H1 (cell line): ENCODE measurements around the gene RIMS1. TPM values are rescaled to one million over a fixed set of nuclear protein-coding genes. Genes with fewer than 3 reads are reported as not detected.

Source experiments
- CTCF ChIA-PET: fragments of 300-600 bp; sonication (Branson Sonifier 250); formaldehyde crosslinking; loops from one replicate; lab custom pipeline; 2021; ENCODE audit not compliant: partially characterized antibody; lab: Charles Lee
- POLR2A ChIA-PET: fragments of 300-600 bp; sonication (Branson Sonifier 250); formaldehyde crosslinking; loops from one replicate; lab custom pipeline; 2021; ENCODE audit warnings: inconsistent platforms; ENCODE audit not compliant: partially characterized antibody; lab: Charles Lee
- DNase-seq, 2 experiments: peaks; one replicate each; pipeline versions ENCODE4 v3.0.0 to v3.0.0-alpha.2; 2010 to 2022; ENCODE audit warnings: low spot score in 2 of 2, low read depth in 1 of 2, mixed read lengths in 1 of 2
- FAIRE-seq: peaks from 2 replicates; lab custom pipeline; 2011; peaks lifted over from hg19 to GRCh38; lab: Jason Lieb, UNC
- H2AFZ ChIP-seq: 2 replicates; pipeline ENCODE4 v1.8.1; 2012; ENCODE audit warnings: low read length, inconsistent platforms
- H2AK5ac ChIP-seq: 2 replicates; pipeline ENCODE4 v1.6.1; 2013; ENCODE audit warnings: low read depth, low read length
- H2BK120ac ChIP-seq: replicated peaks from 2 replicates; pipeline ENCODE3; 2013; ENCODE audit warnings: low read depth, low read length, inconsistent platforms
- H2BK12ac ChIP-seq: 2 replicates; pipeline ENCODE4 v1.6.1; 2013; ENCODE audit warnings: low read depth, low read length
- H2BK15ac ChIP-seq: 2 replicates; pipeline ENCODE4 v1.6.1; 2013; ENCODE audit warnings: low read length
- H2BK20ac ChIP-seq: 2 replicates; pipeline ENCODE4 v1.6.1; 2013; ENCODE audit warnings: low read length
- H2BK5ac ChIP-seq: 2 replicates; pipeline ENCODE4 v1.6.1; 2013; ENCODE audit warnings: low read depth, low read length
- H3K14ac ChIP-seq: 2 replicates; pipeline ENCODE4 v1.6.1; 2013; ENCODE audit warnings: inconsistent platforms; ENCODE audit not compliant: insufficient read length
- H3K18ac ChIP-seq: 2 replicates; pipeline ENCODE4 v1.6.1; 2013; ENCODE audit warnings: low read length; ENCODE audit errors: extremely low read depth
- H3K23ac ChIP-seq: 2 replicates; pipeline ENCODE4 v1.6.1; 2013; ENCODE audit warnings: inconsistent platforms; ENCODE audit not compliant: insufficient read length
- H3K23me2 ChIP-seq: 2 replicates; pipeline ENCODE4 v1.6.1; 2013; ENCODE audit warnings: low read depth, low read length
- H3K27ac ChIP-seq: 2 replicates; pipeline ENCODE4 v1.6.1; 2011; ENCODE audit warnings: low read depth, low read length, inconsistent platforms
- H3K27me3 ChIP-seq, 4 experiments: replicated peaks in 1 of 4; 1 replicate in 1 of 4; 2 replicates in 3 of 4; pipeline versions ENCODE4 v1.6.1 to v1.8.1; 2011 to 2013; ENCODE audit warnings: low read length in 3 of 4, mild to moderate bottlenecking in 3 of 4, inconsistent platforms in 2 of 4, mixed read lengths in 2 of 4, moderate library complexity in 1 of 4; ENCODE audit not compliant: control insufficient read depth in 3 of 4, insufficient read depth in 3 of 4; ENCODE audit errors: extremely low read depth in 1 of 4
- H3K36me3 ChIP-seq, 4 experiments: 2 replicates each; pipeline versions ENCODE4 v1.6.1 to v1.8.1; 2011 to 2013; ENCODE audit warnings: mild to moderate bottlenecking in 4 of 4, low read length in 3 of 4, moderate library complexity in 2 of 4, control low read depth in 1 of 4, inconsistent platforms in 1 of 4; ENCODE audit not compliant: insufficient read depth in 4 of 4, control insufficient read depth in 2 of 4
- H3K4ac ChIP-seq: replicated peaks from 2 replicates; pipeline ENCODE3; 2013; ENCODE audit warnings: low read length, low read depth, mixed read lengths, inconsistent platforms; ENCODE audit not compliant: insufficient read length
- H3K4me1 ChIP-seq, 4 experiments: replicated peaks in 1 of 4; 1 replicate in 1 of 4; 2 replicates in 3 of 4; pipeline versions ENCODE4 v1.6.1 to v1.8.1; 2011 to 2013; ENCODE audit warnings: low read length in 3 of 4, inconsistent platforms in 2 of 4, mixed read lengths in 1 of 4; ENCODE audit not compliant: insufficient read depth in 4 of 4, control insufficient read depth in 3 of 4
- H3K4me2 ChIP-seq, 2 experiments: 2 replicates each; pipeline versions ENCODE4 v1.6.1 to v1.8.1; 2011 to 2013; ENCODE audit warnings: low read depth in 2 of 2, low read length in 2 of 2, control low read depth in 1 of 2, inconsistent platforms in 1 of 2, mild to moderate bottlenecking in 1 of 2; ENCODE audit not compliant: insufficient read depth in 1 of 2
- H3K4me3 ChIP-seq, 4 experiments: fragments of 200-600, 300-600 bp in 1 of 4; sonication (generic), shearing (Covaris generic), sonication (Bioruptor Twin) in 1 of 4; 2 replicates each; pipeline versions ENCODE4 v1.5.1 to v1.8.1; 2011 to 2016; ENCODE audit warnings: low read length in 4 of 4, low read depth in 3 of 4, control low read depth in 2 of 4, inconsistent platforms in 2 of 4, mild to moderate bottlenecking in 2 of 4, mixed read lengths in 1 of 4, moderate library complexity in 1 of 4; ENCODE audit not compliant: insufficient read depth in 2 of 4; ENCODE audit errors: extremely low read depth in 1 of 4
- H3K56ac ChIP-seq: replicated peaks from 2 replicates; pipeline ENCODE3; 2013; ENCODE audit warnings: low read depth, mild to moderate bottlenecking, mixed read lengths, low read length, inconsistent platforms; ENCODE audit not compliant: insufficient read length
- H3K79me1 ChIP-seq: 2 replicates; pipeline ENCODE4 v1.6.1; 2013; ENCODE audit warnings: low read depth, low read length, control low read depth
- H3K79me2 ChIP-seq, 2 experiments: 2 replicates each; pipeline versions ENCODE4 v1.6.1 to v1.8.1; 2012 to 2013; ENCODE audit warnings: low read length in 2 of 2, mild to moderate bottlenecking in 2 of 2, inconsistent platforms in 1 of 2; ENCODE audit not compliant: insufficient read depth in 2 of 2, control insufficient read depth in 1 of 2
- H3K9ac ChIP-seq, 4 experiments: replicated peaks in 1 of 4; 1 replicate in 1 of 4; 2 replicates in 3 of 4; pipeline versions ENCODE4 v1.6.1 to v1.8.1; 2011 to 2013; ENCODE audit warnings: low read depth in 3 of 4, low read length in 3 of 4, control low read depth in 2 of 4, mild to moderate bottlenecking in 2 of 4, moderate library complexity in 2 of 4, inconsistent platforms in 1 of 4; ENCODE audit errors: extremely low read depth in 1 of 4
- H3K9me3 ChIP-seq, 2 experiments: 2 replicates each; pipeline versions ENCODE4 v1.6.1 to v1.8.1; 2012 to 2013; ENCODE audit warnings: mild to moderate bottlenecking in 2 of 2, moderate library complexity in 2 of 2, control low read depth in 1 of 2, inconsistent platforms in 1 of 2, low read depth in 1 of 2, low read length in 1 of 2, mixed read lengths in 1 of 2; ENCODE audit not compliant: insufficient read depth in 2 of 2
- H4K20me1 ChIP-seq, 2 experiments: replicated peaks in 1 of 2; 2 replicates each; pipeline versions ENCODE3 to v1.8.1; 2011 to 2013; ENCODE audit warnings: inconsistent platforms in 2 of 2, low read length in 2 of 2, mild to moderate bottlenecking in 1 of 2; ENCODE audit not compliant: insufficient read depth in 2 of 2, control insufficient read depth in 1 of 2
- H4K5ac ChIP-seq: 2 replicates; pipeline ENCODE4 v1.6.1; 2013; ENCODE audit warnings: low read length, low read depth, mixed read lengths, inconsistent platforms; ENCODE audit not compliant: insufficient read length
- H4K8ac ChIP-seq: 2 replicates; pipeline ENCODE4 v1.8.0; 2013; ENCODE audit warnings: mild to moderate bottlenecking, moderate library complexity, low read length, inconsistent platforms; ENCODE audit not compliant: insufficient read depth; ENCODE audit errors: extremely low read depth
- H4K91ac ChIP-seq: replicated peaks from 2 replicates; pipeline ENCODE3; 2013; ENCODE audit warnings: low read length, mixed read lengths, inconsistent platforms; ENCODE audit not compliant: insufficient read length
- ATF3 ChIP-seq: IDR thresholded peaks from 2 replicates; pipeline ENCODE4 v1.6.1; 2011; ENCODE audit warnings: low read depth, mild to moderate bottlenecking, low read length; ENCODE audit not compliant: insufficient read depth
- BACH1 ChIP-seq: IDR thresholded peaks from 2 replicates; pipeline ENCODE4 v1.6.1; 2012; ENCODE audit warnings: low read length, improper control_type of control experiment
- CBX5 ChIP-seq: fragments of 300-800, 300-1000 bp; sonication (generic); IDR thresholded peaks from 2 replicates; pipeline ENCODE4 v1.7.1; 2016; ENCODE audit warnings: antibody characterized with exemption, low read length, low read depth
- CEBPB ChIP-seq: IDR thresholded peaks from 2 replicates; pipeline ENCODE4 v1.6.1; 2012; ENCODE audit warnings: low read depth, low read length
- CTBP2 ChIP-seq: IDR thresholded peaks from 2 replicates; pipeline ENCODE4 v1.7.0; 2011; ENCODE audit warnings: borderline replicate concordance, mild to moderate bottlenecking, moderate library complexity, mixed read lengths, low read length; ENCODE audit not compliant: insufficient read depth, insufficient read length
- EP300 ChIP-seq, 2 experiments: IDR thresholded peaks; 1 replicate in 1 of 2; 2 replicates in 1 of 2; pipeline ENCODE4 v1.6.1; 2011 to 2012; ENCODE audit warnings: low read depth in 2 of 2, low read length in 2 of 2, mild to moderate bottlenecking in 2 of 2, borderline replicate concordance in 1 of 2, inconsistent platforms in 1 of 2, moderate library complexity in 1 of 2
- JUND ChIP-seq: IDR thresholded peaks from 2 replicates; pipeline ENCODE4 v1.6.1; 2011; ENCODE audit warnings: mild to moderate bottlenecking, improper control_type of control experiment, low read length
- PHF8 ChIP-seq: fragments of 200-600 bp; sonication (generic); conservative IDR thresholded peaks from 2 replicates; pipeline ENCODE4 v1.7.1; 2012; ENCODE audit warnings: low read depth, mild to moderate bottlenecking, inconsistent platforms, low read length, moderate library complexity
- POLR2A ChIP-seq, 2 experiments: IDR thresholded peaks; 1 replicate in 1 of 2; 2 replicates in 1 of 2; pipeline ENCODE4 v1.6.1; 2011; ENCODE audit warnings: low read depth in 2 of 2, low read length in 2 of 2, mild to moderate bottlenecking in 2 of 2; ENCODE audit errors: control extremely low read depth in 1 of 2
- POLR2AphosphoS5 ChIP-seq: IDR thresholded peaks from 2 replicates; pipeline ENCODE4 v1.6.1; 2011; ENCODE audit warnings: low read depth, low read length
- SRF ChIP-seq: IDR thresholded peaks from 2 replicates; pipeline ENCODE4 v1.6.1; 2011; ENCODE audit warnings: mild to moderate bottlenecking, low read depth, low read length, moderate library complexity
- WGBS, 2 experiments: shearing (Covaris generic) in 1 of 2; methylation state at CpG; one replicate each; pipeline versions ENCODE4 v1.1.6 to v1.1.7; 2013 to 2015; ENCODE audit warnings: low lambda C conversion rate in 2 of 2, mixed read lengths in 2 of 2, inconsistent platforms in 1 of 2, low coverage in 1 of 2, missing lambda C conversion rate in 1 of 2; ENCODE audit not compliant: insufficient replicate concordance in 2 of 2, insufficient coverage in 1 of 2, insufficient read length in 1 of 2; ENCODE audit errors: extremely low coverage in 1 of 2, missing lambda C conversion rate in 1 of 2; 5-methylcytosine and 5-hydroxymethylcytosine counted together
- polyA plus RNA-seq, 7 experiments: library from polyadenylated mRNA; depleted of rRNA in 3 of 7; stranded (reverse) in 5 of 7; unstranded in 2 of 7; fragments of >200 nt in 5 of 7; fragments of 200-250 nt in 2 of 7; gene quantifications; 1 replicate in 5 of 7; 2 replicates in 1 of 7; 4 replicates in 1 of 7; pipeline versions ENCODE4 v1.2.1 to v1.2.3, GENCODE V29; 2011 to 2013; ENCODE audit warnings: missing spikeins in 2 of 7, mixed read lengths in 2 of 7
- total RNA-seq: library from RNA; stranded (reverse); fragmentation: NEBNext Ultra II Directional; extraction: Animal tissue kit (Norgen Biotek cat#: 25700); gene quantifications from 2 replicates; pipeline ENCODE4 v1.2.1, GENCODE V29; 2021

The RIMS1 gene
- total and polyA plus RNA-seq, 2 of the 8 experiments (the other 6 are each of a cell fraction or from before 2014, with no cell fraction given), result 0.63 to 2.3 TPM

GRCh38 chr6:72363844-72364740, 477.7 kb downstream of the RIMS1 start:
- no peak overlapping the region for H4K91ac ChIP-seq
- no peaks in the 10 kb centered on the region for H3K79me1 ChIP-seq
- no peak overlapping the region for H3K14ac ChIP-seq
- DNase-seq (no peak), FAIRE-seq (no peak)
- no peak overlapping the region for H2BK120ac ChIP-seq
- no peak overlapping the region for H2BK20ac ChIP-seq
- no peak overlapping the region for H3K23ac ChIP-seq
- ChIA-PET POLR2A (no interaction called here), CTCF (no interaction called here)
- 84% methylated on average over 7 of the region's 7 CpGs; no CpG with 5 or more reads in 1 of the 2 experiments for WGBS, 2 experiments
- H3K9ac ChIP-seq, result no peak overlapping the region
- H3K56ac ChIP-seq, result no peak overlapping the region
- H3K23me2 ChIP-seq, result no peaks in the 10 kb centered on the region
- H3K27ac ChIP-seq, result no peak overlapping the region
- no peaks in the 10 kb centered on the region for H3K27me3 ChIP-seq
- no peak overlapping the region for H2BK15ac ChIP-seq
- TF ChIP-seq JUND, result no peak
- no peak for TF ChIP-seq SRF
- TF ChIP-seq POLR2A (IDR thresholded peaks at IDR 0.05; ENCODE audit: control extremely low read depth in 1 of 2, low read depth in 2 of 2, low read length in 2 of 2), result no peak
- no peak for TF ChIP-seq POLR2AphosphoS5
- TF ChIP-seq CEBPB, result no peak
- no peak for TF ChIP-seq CBX5
- TF ChIP-seq ATF3, result no peak
- no peak for TF ChIP-seq CTBP2
- no peak for TF ChIP-seq PHF8
- TF ChIP-seq BACH1, result no peak
- TF ChIP-seq EP300 (IDR thresholded peaks at IDR 0.05; ENCODE audit: borderline replicate concordance in 1 of 2, low read depth in 2 of 2, low read length in 2 of 2), result no peak
- no peak overlapping the region for H3K4me2 ChIP-seq
- H4K20me1 ChIP-seq, result no peaks in the 10 kb centered on the region
- 0 out of 2 replicates have a peak overlapping the region, but pooled peaks have one; percentile 24 for H2AFZ ChIP-seq
- H3K4me3 ChIP-seq, result no peak overlapping the region
- no peak overlapping the region for H3K4ac ChIP-seq
- no peak overlapping the region for H2AK5ac ChIP-seq
- no peaks in the 10 kb centered on the region for H3K79me2 ChIP-seq
- no peak overlapping the region for H2BK12ac ChIP-seq
- H3K36me3 ChIP-seq, result no peaks in the 10 kb centered on the region
- H4K5ac ChIP-seq, result no peak overlapping the region
- no peak overlapping the region; the same call in 1 of the 2 replicates for H4K8ac ChIP-seq
- H3K4me1 ChIP-seq, result no peaks in the 10 kb centered on the region
- no peaks in the 10 kb centered on the region for H3K9me3 ChIP-seq
- no peak overlapping the region for H3K18ac ChIP-seq
- H2BK5ac ChIP-seq, result no peak overlapping the region
